Urinary bladder (tissue), 4 donors: Measurements from ENCODE around the gene NPIPA3. TPM values are rescaled to one million over a fixed set of nuclear protein-coding genes. Genes with fewer than 3 reads are reported as not detected.
"Not testable (repeated sequence)": the region's sequence is repeated elsewhere in the genome, so short reads cannot be mapped to it uniquely, and the experiment has no call there.

Experiments used
- DNase-seq: peaks from one replicate; pipeline ENCODE4 v3.0.0-alpha.2; 2015; ENCODE audit errors: extremely low spot score
- H3K27ac ChIP-seq: one replicate; pipeline ENCODE4 v1.5.1; 2013; ENCODE audit warnings: low read depth, mild to moderate bottlenecking, moderate library complexity
- H3K36me3 ChIP-seq: one replicate; pipeline ENCODE4 v1.6.1; 2013; ENCODE audit warnings: mild to moderate bottlenecking, moderate library complexity; ENCODE audit not compliant: insufficient read depth
- H3K4me1 ChIP-seq: one replicate; pipeline ENCODE4 v1.6.1; 2013; ENCODE audit warnings: mild to moderate bottlenecking, moderate library complexity; ENCODE audit not compliant: insufficient read depth
- H3K4me3 ChIP-seq: one replicate; pipeline ENCODE4 v1.5.1; 2013; ENCODE audit warnings: low read depth, low read length
- WGBS: extraction: QIAGEN DNeasy Blood & Tissue Kit; methylation state at CpG from one replicate; pipeline ENCODE4 v1.1.7; 2013; 5-methylcytosine and 5-hydroxymethylcytosine counted together
- polyA plus RNA-seq: library from polyadenylated mRNA; stranded (reverse); fragments of 200-250 nt; gene quantifications from one replicate; pipeline ENCODE4 v1.2.3, GENCODE V29; 2013
- total RNA-seq: library from RNA; depleted of rRNA; stranded (reverse); fragments of >200 nt; gene quantifications from one replicate; pipeline ENCODE4 v1.2.3, GENCODE V29; 2014
- donor health status: healthy with polysubstance abuse.
- donor health status: healthy.

Gene NPIPA3
- total and polyA plus RNA-seq, 2 donors = 0.56 to 3.0 TPM

- H3K27ac ChIP-seq, H3K36me3 ChIP-seq, H3K4me1 ChIP-seq, DNase-seq, H3K4me3 ChIP-seq: not testable (repeated sequence)
- 78% methylated on average over 15 of the region's 15 CpGs for WGBS
These were observed 17.1 kb upstream of the NPIPA3 start for GRCh38 chr16:14685870-14686793.

- WGBS = no CpG with 5 or more reads among the region's 28 CpGs
- H3K4me1 ChIP-seq, DNase-seq, H3K4me3 ChIP-seq, H3K36me3 ChIP-seq, H3K27ac ChIP-seq: not testable (repeated sequence)
These were observed 9.1 kb upstream of the NPIPA3 start, which contains the start of gene PLA2G10 for GRCh38 chr16:14694129-14694528. Gene PLA2G10, minus strand, starts transcription at chr16:14694308. Its CDS starts 79 bp downstream, at chr16:14694229.

GRCh38 chr16:14701859-14702258, 1.4 kb upstream of the NPIPA3 start:
- H3K4me1 ChIP-seq, H3K4me3 ChIP-seq, H3K36me3 ChIP-seq, DNase-seq, H3K27ac ChIP-seq: not testable (repeated sequence)
- 50% methylated on average over 2 of the region's 7 CpGs for WGBS

GRCh38 chr16:14702672-14703071, 539 bp upstream of the NPIPA3 start:
- not testable (repeated sequence) for DNase-seq, H3K27ac ChIP-seq, H3K36me3 ChIP-seq, H3K4me3 ChIP-seq, H3K4me1 ChIP-seq
- WGBS = no CpG with 5 or more reads among the region's 11 CpGs

- H3K36me3 ChIP-seq, H3K4me1 ChIP-seq, H3K4me3 ChIP-seq, DNase-seq, H3K27ac ChIP-seq: not testable (repeated sequence)
- WGBS = no CpG with 5 or more reads among the region's 28 CpGs
These were observed 30.0 kb downstream of the NPIPA3 start for GRCh38 chr16:14733233-14733632.

GRCh38 chr16:14740832-14741385, 37.7 kb downstream of the NPIPA3 start:
- H3K4me3 ChIP-seq, DNase-seq, H3K27ac ChIP-seq, H3K4me1 ChIP-seq, H3K36me3 ChIP-seq: not testable (repeated sequence)
- WGBS = 77% methylated on average over 3 of the region's 10 CpGs

GRCh38 chr16:14741794-14742193, 38.6 kb downstream of the NPIPA3 start:
- not testable (repeated sequence) for H3K4me1 ChIP-seq, H3K36me3 ChIP-seq, H3K27ac ChIP-seq, DNase-seq, H3K4me3 ChIP-seq
- no CpG with 5 or more reads among the region's 11 CpGs for WGBS

- no CpG with 5 or more reads among the region's 73 CpGs for WGBS
- H3K36me3 ChIP-seq, H3K4me1 ChIP-seq: not testable (repeated sequence)
These were observed 39.3 kb downstream of the NPIPA3 start, which contains the start of gene NPIPA2 for GRCh38 chr16:14742273-14743128. Gene NPIPA2, plus strand, starts transcription at chr16:14742533. Its CDS starts 5,533 bp downstream, at chr16:14748066.

GRCh38 chr16:14773654-14774053, 70.4 kb downstream of the NPIPA3 start:
- not testable (repeated sequence) for H3K4me1 ChIP-seq, H3K27ac ChIP-seq, DNase-seq, H3K36me3 ChIP-seq, H3K4me3 ChIP-seq
- WGBS = no CpG with 5 or more reads among the region's 2 CpGs

More at GRCh38 chr16:14742273-14743128, 39.3 kb downstream of the NPIPA3 start, which contains the start of gene NPIPA2:
- DNase-seq, H3K4me3 ChIP-seq, H3K27ac ChIP-seq: not testable (repeated sequence)

- 93% methylated on average over 1 of the region's 2 CpGs for WGBS
These were observed 72.4 kb downstream of the NPIPA3 start for GRCh38 chr16:14775624-14776023.

More at GRCh38 chr16:14775624-14776023, 72.4 kb downstream of the NPIPA3 start:
- not testable (repeated sequence) for H3K27ac ChIP-seq, H3K4me3 ChIP-seq, DNase-seq, H3K4me1 ChIP-seq, H3K36me3 ChIP-seq

Other genes starting within 250 kb of the NPIPA3 start
- gene PARN, start 73.2 kb upstream of the NPIPA3 start, total RNA-seq = 37.4 TPM
- 25.8 TPM for gene PARN, start 73.2 kb upstream of the NPIPA3 start, polyA plus RNA-seq
- gene BFAR, start 70.5 kb upstream of the NPIPA3 start, total RNA-seq = 54.2 TPM
- gene BFAR, start 70.5 kb upstream of the NPIPA3 start, polyA plus RNA-seq = 47.7 TPM
- 0.32 TPM for gene PLA2G10, start 9.1 kb upstream of the NPIPA3 start, total RNA-seq
- 1.4 TPM for gene PLA2G10, start 9.1 kb upstream of the NPIPA3 start, polyA plus RNA-seq
- 0.69 TPM for gene NPIPA2, start 39.1 kb downstream of the NPIPA3 start, total RNA-seq
- gene NPIPA2, start 39.1 kb downstream of the NPIPA3 start, polyA plus RNA-seq = 2.2 TPM
- gene NOMO1, start 130.3 kb downstream of the NPIPA3 start, total RNA-seq = 42.6 TPM
- gene NOMO1, start 130.3 kb downstream of the NPIPA3 start, polyA plus RNA-seq = 45.2 TPM
- gene NPIPA1, start 234.0 kb downstream of the NPIPA3 start, total RNA-seq = 101 TPM
- gene NPIPA1, start 234.0 kb downstream of the NPIPA3 start, polyA plus RNA-seq = 130 TPM